IPS-18c (cell line): ENCODE data around the gene TUBB2B.
"Not testable (repeated sequence)": the region's sequence is repeated elsewhere in the genome, so short reads cannot be mapped to it uniquely, and the experiment has no call there.

Experiments used
- H3K4me3 ChIP-seq: 2 replicates; pipeline ENCODE4 v1.7.0; 2013; ENCODE audit warnings: low read depth, mild to moderate bottlenecking, low read length, moderate library complexity; ENCODE audit not compliant: insufficient read depth
- H3K9me3 ChIP-seq: one replicate; pipeline ENCODE4 v1.6.1; 2013; ENCODE audit warnings: mild to moderate bottlenecking, low read length, moderate library complexity; ENCODE audit not compliant: control insufficient read depth, insufficient read depth

TUBB2B gene

GRCh38 chr6:3242768-3243167, 15.3 kb upstream of the TUBB2B start:
- Histone ChIP-seq H3K9me3 (peaks cover 2% of the 10 kb centered on the region), H3K4me3 (no peak overlapping the region)

GRCh38 chr6:3241745-3242144, 14.3 kb upstream of the TUBB2B start:
- H3K9me3 ChIP-seq, H3K4me3 ChIP-seq: not testable (repeated sequence)

DNA sequence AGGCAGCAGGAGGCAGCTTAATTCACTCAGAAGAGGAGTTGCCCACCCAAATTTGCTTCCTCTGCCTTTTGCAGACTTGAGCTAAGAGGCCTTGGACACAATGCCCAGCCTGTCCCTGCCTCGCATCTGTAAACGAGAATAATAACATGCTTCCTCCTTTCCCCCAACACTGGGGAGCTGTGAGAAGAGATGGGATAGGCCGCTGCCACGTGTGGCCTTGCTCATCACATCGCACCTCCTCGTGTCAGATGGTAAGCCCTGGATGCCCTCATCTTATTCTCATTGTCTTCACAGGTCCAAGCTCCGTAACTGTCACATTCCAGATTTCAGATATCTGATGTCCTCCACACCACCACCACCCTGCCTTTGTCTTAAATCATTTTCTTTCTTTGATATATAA, 13.1 kb upstream of the TUBB2B start:
- Histone ChIP-seq H3K9me3 (peaks cover 2% of the 10 kb centered on the region), H3K4me3 (no peak overlapping the region)

GRCh38 chr6:3239110-3239830, 11.8 kb upstream of the TUBB2B start:
- H3K4me3 ChIP-seq, result no peak overlapping the region
- peaks cover 2% of the 10 kb centered on the region for H3K9me3 ChIP-seq

GRCh38 chr6:3237761-3238662, 10.6 kb upstream of the TUBB2B start:
- no peak overlapping the region for H3K4me3 ChIP-seq
- H3K9me3 ChIP-seq, result no peaks in the 10 kb centered on the region

DNA sequence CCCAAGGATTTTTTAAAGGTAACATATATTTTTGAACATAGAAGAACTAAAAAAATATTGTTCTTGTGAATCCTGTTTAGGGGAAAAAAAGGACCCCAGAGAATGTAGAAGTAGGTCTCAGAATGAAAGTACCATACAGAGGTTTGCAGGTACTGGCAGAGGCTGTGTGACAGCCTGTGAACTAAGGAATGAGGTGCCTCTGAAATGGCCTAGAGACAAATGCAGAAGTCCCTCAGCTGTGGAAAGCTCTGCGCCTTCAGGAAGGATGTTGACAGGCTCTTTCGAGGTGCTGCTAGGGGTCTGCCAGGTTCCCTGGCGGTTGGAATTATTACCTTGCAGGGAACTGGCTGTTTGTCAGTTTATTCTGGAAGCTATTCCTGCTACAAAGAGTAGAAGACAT, 8.6 kb upstream of the TUBB2B start:
- H3K4me3 ChIP-seq, result no peak overlapping the region
- H3K9me3 ChIP-seq, result no peaks in the 10 kb centered on the region

DNA sequence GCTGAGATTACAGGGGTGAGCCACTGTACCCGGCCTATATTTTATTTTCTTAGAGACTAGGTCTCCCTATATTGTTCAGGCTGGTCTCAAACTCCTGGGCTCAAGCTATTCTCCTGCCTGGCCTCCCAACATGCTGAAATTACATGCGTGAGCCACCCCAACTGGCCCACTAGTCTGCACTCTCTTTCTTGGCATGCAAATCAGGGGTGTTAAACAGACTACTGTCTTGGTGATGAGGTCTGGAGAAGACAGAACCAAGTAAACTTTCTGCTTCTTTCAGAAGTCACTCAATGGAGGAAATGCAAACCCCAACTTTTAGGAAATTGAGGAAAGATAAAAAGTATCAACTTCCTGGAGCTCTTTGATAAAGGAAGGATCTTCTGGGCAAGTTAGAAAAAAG, 8.0 kb upstream of the TUBB2B start:
- H3K4me3 ChIP-seq, result no peak overlapping the region
- no peaks in the 10 kb centered on the region for H3K9me3 ChIP-seq

GRCh38 chr6:3233904-3234303, 6.5 kb upstream of the TUBB2B start:
- Histone ChIP-seq H3K9me3 (no peaks in the 10 kb centered on the region), H3K4me3 (no peak overlapping the region)

DNA sequence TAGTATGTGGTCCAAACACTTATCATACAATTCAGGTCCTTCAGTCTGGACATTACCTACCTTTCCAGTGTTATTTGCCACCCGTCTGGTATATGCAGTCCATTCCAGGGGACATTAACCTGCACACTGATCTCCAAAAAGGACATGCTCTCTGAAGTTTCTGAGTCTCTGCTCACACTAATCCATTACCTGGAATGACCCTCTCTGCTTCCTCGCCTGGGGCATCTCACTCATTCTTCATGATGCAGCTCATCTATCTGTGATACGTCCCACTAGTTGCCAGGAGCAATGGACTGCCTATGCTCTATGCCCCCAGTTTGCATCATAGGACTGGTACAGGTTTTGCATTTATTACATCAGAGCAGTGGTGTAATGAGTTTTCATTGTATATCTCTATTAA, 5.9 kb upstream of the TUBB2B start:
- no peak overlapping the region for H3K4me3 ChIP-seq
- no peaks in the 10 kb centered on the region for H3K9me3 ChIP-seq

- Histone ChIP-seq H3K9me3 (no peaks in the 10 kb centered on the region), H3K4me3 (peak overlapping the region; percentile 86)
These were observed 4.8 kb upstream of the TUBB2B start for GRCh38 chr6:3232017-3232945.

GRCh38 chr6:3231247-3232016, 4.0 kb upstream of the TUBB2B start:
- H3K9me3 ChIP-seq, result no peaks in the 10 kb centered on the region
- peak overlapping the region; percentile 86 for H3K4me3 ChIP-seq

DNA sequence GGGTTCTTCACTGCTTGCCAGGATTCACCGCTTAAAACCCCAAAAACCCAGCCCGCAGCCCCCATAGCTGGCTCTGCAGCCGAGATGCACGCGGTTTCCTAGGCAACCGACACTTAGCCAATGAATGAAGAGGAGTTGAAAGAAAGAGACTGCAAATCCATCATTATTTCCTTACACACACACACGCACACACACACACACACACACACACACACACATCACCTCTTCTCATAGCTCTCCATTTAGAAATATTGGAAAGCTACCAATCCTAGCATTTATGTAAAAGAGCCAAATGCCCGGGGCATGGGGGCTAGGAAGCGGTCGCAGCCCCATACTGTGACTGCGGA, 3.4 kb upstream of the TUBB2B start:
- H3K4me3 ChIP-seq, result peak overlapping the region; percentile 86

GRCh38 chr6:3230256-3230882, 2.9 kb upstream of the TUBB2B start:
- Histone ChIP-seq H3K9me3 (no peaks in the 10 kb centered on the region), H3K4me3 (peak overlapping the region; percentile 86)

More for the DNA sequence above, 3.4 kb upstream of the TUBB2B start:
- no peaks in the 10 kb centered on the region for H3K9me3 ChIP-seq

- Histone ChIP-seq H3K9me3 (no peaks in the 10 kb centered on the region), H3K4me3 (peak overlapping the region; percentile 63)
These were observed 2.2 kb upstream of the TUBB2B start for GRCh38 chr6:3229566-3230178.

- H3K4me3 ChIP-seq, result peak overlapping the region; percentile 63
- no peaks in the 10 kb centered on the region for H3K9me3 ChIP-seq
These were observed 1.5 kb upstream of the TUBB2B start for GRCh38 chr6:3228771-3229565.
